A673 (cell line): ENCODE data around the gene C21orf58.

Source experiments
- EZH2 ChIP-seq: fragments of 200-600 bp; sonication (generic); IDR thresholded peaks from 2 replicates; pipeline ENCODE4 v1.6.1; 2017; ENCODE audit warnings: borderline replicate concordance, low read depth, mild to moderate bottlenecking, mixed read lengths, antibody characterized with exemption, low read length; ENCODE audit not compliant: poor library complexity, severe bottlenecking
- TF ChIP-seq, protein P1 (sequence below): fragments of 300-800, 200-600 bp; sonication (generic); conservative IDR thresholded peaks from 2 replicates; pipeline ENCODE4 v1.5.1; 2017; ENCODE audit warnings: low read depth, mild to moderate bottlenecking, antibody characterized with exemption, low read length, moderate library complexity, mixed read lengths

- TF ChIP-seq, protein P1, sequence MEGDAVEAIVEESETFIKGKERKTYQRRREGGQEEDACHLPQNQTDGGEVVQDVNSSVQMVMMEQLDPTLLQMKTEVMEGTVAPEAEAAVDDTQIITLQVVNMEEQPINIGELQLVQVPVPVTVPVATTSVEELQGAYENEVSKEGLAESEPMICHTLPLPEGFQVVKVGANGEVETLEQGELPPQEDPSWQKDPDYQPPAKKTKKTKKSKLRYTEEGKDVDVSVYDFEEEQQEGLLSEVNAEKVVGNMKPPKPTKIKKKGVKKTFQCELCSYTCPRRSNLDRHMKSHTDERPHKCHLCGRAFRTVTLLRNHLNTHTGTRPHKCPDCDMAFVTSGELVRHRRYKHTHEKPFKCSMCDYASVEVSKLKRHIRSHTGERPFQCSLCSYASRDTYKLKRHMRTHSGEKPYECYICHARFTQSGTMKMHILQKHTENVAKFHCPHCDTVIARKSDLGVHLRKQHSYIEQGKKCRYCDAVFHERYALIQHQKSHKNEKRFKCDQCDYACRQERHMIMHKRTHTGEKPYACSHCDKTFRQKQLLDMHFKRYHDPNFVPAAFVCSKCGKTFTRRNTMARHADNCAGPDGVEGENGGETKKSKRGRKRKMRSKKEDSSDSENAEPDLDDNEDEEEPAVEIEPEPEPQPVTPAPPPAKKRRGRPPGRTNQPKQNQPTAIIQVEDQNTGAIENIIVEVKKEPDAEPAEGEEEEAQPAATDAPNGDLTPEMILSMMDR: no peak
- TF ChIP-seq EZH2: no peak
Measured at GRCh38 chr21:46295177-46295770, 28.4 kb downstream of the C21orf58 start.
